GM19239 (cell line): ENCODE data around the gene TBL3.

Source experiments
- DNase-seq: peaks from one replicate; pipeline ENCODE4 v3.0.0; 2011; ENCODE audit warnings: low spot score; ENCODE audit not compliant: insufficient read length
- FAIRE-seq: peaks from 2 replicates; lab custom pipeline; 2011; peaks lifted over from hg19 to GRCh38; lab: Jason Lieb, UNC

The TBL3 gene

DNA sequence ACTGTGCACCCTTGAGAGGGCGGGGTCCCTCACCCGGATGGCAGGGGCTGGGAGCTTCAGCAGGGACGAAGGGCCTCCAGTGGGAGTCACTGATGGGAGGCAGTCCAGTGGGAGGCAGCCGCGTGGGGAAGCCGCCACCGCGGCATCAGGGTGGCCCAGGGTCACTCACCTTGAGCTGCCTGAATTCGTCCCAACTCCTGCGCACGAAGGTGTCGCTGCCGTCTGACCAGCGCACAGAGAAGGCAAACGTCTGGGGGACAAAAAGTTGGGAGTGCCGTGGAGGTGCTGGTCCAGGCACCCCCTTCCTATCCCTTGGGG is 8.9 kb downstream of the TBL3 start:
- FAIRE-seq = no peak
- DNase-seq = no peak

DNA sequence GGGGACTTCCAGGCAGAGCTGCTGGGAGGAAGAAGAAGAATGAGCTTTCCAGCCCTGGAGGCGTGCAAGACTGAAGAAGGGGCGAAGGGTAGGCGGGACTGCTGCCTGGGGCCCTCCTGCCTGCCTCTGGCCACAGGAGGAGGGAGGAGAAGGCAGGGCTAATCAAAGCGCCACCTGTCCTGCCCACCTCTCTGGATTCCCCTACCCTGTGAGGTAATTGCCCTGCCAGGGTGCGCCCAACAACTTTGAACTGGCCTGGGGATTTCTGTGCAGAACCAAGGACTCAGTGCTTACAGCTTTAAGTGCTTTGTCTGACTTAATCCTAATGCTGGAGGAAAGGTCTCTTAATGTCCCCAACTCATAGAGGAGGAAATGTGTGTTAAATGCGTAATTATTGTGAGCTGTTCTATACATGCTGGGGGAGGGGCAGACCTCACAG is 9.6 kb downstream of the TBL3 start, which contains the start of gene NOXO1:
TSS of gene NOXO1 (minus strand) at position 72 of the 439 bp plus-strand sequence. CDS start 290 bp downstream, outside the sequence.
- FAIRE-seq = no peak
- DNase-seq = no peak

DNA sequence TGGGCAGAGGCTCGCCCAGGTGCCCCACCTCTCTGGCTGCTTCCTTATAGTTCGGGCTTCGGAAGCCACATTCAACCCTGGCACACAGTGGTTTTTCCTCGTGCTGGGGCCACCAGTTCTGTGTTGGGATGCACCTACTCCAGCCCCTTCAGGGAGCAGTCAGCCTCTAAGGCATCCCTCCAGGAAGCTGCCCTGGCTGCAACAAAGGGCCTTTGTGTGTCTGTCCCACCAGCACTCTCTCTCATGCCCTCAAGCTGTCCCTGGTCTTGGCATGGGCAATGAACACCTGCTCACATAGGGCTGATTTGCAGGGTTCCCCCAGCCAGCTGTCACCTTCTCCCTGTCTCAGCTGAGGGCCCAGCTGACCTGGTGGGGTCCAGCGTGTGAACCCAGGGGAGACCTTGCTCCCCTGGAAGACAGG is 10.2 kb downstream of the TBL3 start:
- no peak for FAIRE-seq

GRCh38 chr16:1982991-1983543 is 11.2 kb downstream of the TBL3 start:
- DNase-seq = no peak
- FAIRE-seq = no peak

More for the DNA sequence above, 10.2 kb downstream of the TBL3 start:
- DNase-seq = no peak

GRCh38 chr16:1983544-1984346 is 11.9 kb downstream of the TBL3 start, which contains the start of gene GFER:
GFER (plus strand) TSS chr16:1984193; CDS start chr16:1984219, 26 bp downstream.
- peak; percentile 97 for DNase-seq
- FAIRE-seq = peak; percentile 90

- FAIRE-seq = peak; percentile 53
- no peak for DNase-seq
Observed at GRCh38 chr16:1984347-1985225, 12.7 kb downstream of the TBL3 start.

DNA sequence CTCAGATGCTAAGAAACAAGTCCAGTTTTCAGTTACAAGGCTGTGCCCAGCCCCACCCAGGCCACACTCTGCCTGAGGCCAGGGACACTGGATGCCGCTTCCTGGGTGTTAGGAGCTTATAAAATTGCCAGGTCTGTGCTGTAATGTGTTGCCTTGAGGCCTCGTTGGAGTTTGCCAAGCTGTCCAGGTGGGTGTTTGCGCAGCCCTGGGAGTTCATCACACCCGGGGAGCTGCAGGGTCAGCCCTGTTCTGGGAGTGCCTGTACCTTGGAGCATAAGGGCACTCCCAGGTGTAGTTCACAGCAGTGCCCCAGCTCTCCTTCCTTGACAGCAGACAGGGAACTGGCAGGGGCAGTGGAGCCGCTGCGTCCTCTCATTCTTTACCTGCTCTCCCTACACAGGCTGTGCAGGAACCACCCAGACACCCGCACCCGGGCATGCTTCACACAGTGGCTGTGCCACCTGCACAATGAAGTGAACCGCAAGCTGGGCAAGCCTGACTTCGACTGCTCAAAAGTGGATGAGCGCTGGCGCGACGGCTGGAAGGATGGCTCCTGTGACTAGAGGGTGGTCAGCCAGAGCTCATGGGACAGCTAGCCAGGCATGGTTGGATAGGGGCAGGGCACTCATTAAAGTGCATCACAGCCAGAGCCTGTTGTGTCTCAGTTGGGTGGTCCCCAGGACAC is 13.8 kb downstream of the TBL3 start:
- no peak for FAIRE-seq
- DNase-seq = no peak

GRCh38 chr16:1987198-1987597 is 15.3 kb downstream of the TBL3 start:
- FAIRE-seq = no peak

DNA sequence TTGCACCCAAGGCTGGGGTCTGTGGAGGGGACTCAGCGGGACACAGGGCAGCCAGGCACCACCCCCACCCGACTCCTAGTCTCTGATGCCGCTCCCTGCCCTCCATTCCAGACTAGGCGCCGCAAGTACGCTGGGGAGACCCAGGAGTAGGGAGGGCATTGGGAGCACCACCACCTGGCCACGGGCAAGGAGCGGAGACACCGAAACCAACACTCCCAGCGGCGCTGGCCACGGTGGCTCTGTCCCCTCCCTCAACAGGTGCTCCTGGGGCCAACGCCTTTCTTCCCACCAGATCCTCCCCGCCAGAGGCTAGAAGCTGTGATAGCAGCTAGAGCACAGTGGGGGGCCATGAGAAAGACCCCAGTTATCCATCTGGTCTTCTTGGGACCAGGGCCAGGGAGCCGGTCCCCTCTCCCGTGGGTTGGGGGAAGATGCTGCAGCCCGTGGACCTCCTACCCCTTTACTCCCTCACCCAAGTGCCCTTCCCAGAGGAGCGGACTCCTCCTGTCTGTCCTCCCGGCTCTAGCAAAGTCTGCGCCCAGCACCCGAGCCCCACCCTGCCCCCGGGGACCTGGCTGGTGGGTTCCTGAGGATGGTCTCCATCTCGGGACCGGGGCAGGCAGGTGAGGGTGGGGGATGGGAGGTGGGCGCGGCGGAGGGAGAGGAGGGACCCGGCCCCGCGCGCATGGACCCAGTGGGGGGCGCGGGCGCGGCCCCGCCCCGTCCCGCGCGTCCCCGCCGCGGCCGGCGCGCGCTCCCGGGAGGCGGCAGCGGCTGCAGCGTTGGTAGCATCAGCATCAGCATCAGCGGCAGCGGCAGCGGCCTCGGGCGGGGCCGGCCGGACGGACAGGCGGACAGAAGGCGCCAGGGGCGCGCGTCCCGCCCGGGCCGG is 17.6 kb downstream of the TBL3 start, which contains the start of gene SYNGR3:
TSS of gene SYNGR3 (plus strand) at position 762 of the 892 bp plus-strand sequence. CDS start 133 bp downstream, outside the sequence.
- FAIRE-seq (no peak), DNase-seq (no peak)

More at GRCh38 chr16:1987198-1987597, 15.3 kb downstream of the TBL3 start:
- no peak for DNase-seq

DNA sequence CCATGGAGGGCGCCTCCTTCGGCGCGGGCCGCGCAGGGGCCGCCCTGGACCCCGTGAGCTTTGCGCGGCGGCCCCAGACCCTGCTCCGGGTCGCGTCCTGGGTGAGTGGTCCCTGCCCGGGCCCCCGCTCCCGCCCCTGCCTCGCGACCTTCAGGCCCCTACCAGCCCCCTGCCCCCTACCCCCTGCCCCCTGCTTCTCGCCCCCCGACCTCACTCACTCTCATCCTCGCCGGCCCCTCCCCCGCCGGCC is 18.2 kb downstream of the TBL3 start:
- DNase-seq = no peak
- no peak for FAIRE-seq

DNA sequence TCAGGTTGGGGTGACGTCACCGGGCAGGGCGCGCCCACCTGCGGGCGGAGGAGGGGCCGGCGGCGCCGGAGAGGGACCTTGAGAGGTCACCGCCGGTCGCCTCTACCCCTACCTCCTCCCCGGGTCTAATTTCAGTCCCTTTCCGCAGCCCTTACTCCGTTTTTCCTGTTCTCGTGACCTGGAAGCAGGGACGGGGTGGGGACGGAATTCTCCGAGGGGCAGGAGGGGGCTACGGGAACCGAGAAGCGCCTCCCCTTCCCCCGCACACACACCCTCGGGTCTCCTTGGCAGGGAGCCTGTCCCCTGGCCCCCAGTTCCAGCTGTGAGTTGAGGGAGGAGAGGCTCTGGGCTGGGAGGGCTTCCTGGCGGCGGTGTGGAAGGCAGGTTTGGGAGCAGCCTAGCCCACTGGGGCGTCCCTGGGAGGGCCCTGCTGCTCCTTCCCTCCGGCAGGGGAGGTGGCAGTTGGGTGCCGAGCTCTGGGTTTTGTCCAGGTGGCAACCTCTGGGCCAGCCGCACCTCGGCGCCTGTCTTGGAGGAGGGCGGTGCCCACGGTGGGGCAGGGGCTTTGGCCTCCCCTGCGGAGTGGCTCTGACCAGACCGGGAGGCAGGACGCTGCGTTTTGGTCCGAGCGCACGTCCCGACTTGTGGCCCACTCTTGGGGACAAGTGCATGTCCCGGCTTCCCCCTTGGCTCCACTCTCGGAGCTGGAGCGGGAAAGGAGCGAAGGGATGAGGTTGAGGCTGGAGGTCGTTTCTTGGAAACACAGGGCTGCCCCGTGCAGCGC is 18.7 kb downstream of the TBL3 start:
- no peak for DNase-seq
- peak; percentile 54 for FAIRE-seq

- FAIRE-seq (peak; percentile 93), DNase-seq (peak; percentile 82)
Observed at GRCh38 chr16:1991135-1991551, 19.3 kb downstream of the TBL3 start.

GRCh38 chr16:1991588-1991947 is 19.7 kb downstream of the TBL3 start:
- no peak for DNase-seq
- no peak for FAIRE-seq

- FAIRE-seq = peak; percentile 95
Observed at GRCh38 chr16:1991948-1992703, 20.3 kb downstream of the TBL3 start.

GRCh38 chr16:1992704-1993317 is 21.0 kb downstream of the TBL3 start:
- no peak for FAIRE-seq

More at GRCh38 chr16:1991948-1992703, 20.3 kb downstream of the TBL3 start:
- peak; percentile 99 for DNase-seq

DNA sequence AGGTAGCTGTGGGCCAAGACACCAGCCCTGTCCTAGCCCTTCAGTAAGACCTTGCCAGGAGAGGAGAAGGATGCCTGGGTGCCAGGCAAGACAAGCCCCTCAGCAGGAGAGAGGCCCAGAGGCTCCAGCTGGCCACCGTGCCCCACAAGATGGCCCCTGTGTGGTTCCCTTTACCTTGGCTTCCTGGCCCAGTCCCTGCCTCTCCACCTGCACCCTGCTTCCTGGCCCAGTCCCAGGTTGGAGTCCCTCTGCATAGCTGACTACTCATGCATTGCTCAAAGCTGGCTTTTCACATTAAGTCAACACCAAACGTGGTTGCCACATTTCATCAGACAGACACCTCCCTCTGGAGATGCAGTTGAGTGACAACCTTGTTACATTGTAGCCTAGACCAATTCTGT is 21.9 kb downstream of the TBL3 start:
- FAIRE-seq = no peak
- no peak for DNase-seq

More at GRCh38 chr16:1992704-1993317, 21.0 kb downstream of the TBL3 start:
- DNase-seq = no peak
